IMR-90 (cell line): ENCODE results near the gene COPS9. TPM values are rescaled to one million over a fixed set of nuclear protein-coding genes. Genes with fewer than 3 reads are reported as not detected.

Source experiments
- ATAC-seq: fragments of 200-7000 bp; cut with Tn5 transposase; 2 replicates; pipeline ENCODE4 v1.9.1; 2020; ENCODE audit warnings: low read depth, mild to moderate bottlenecking, moderate library complexity
- BruUV-seq: library from RNA; stranded (reverse); fragments of 400-500 nt; replicated peaks from 2 replicates; lab custom pipeline; 2021; lab: Mats Ljungman, UMichigan
- CTCF ChIA-PET: fragments of 300-600 bp; formaldehyde crosslinking; extraction: SDS; loops from one replicate; lab custom pipeline; 2021; ENCODE audit warnings: antibody characterized with exemption; lab: Yijun Ruan, JAX
- POLR2A ChIA-PET: fragments of 300-600 bp; sonication (Branson Sonifier 250); formaldehyde crosslinking; loops from one replicate; lab custom pipeline; 2022; ENCODE audit warnings: antibody characterized with exemption; ENCODE audit not compliant: unreplicated experiment; lab: Charles Lee
- DNase-seq: peaks from one replicate; pipeline ENCODE4 v3.0.0; 2013
- H2AFZ ChIP-seq: replicated peaks from 2 replicates; pipeline ENCODE3; 2013; ENCODE audit warnings: low read length, mild to moderate bottlenecking; ENCODE audit not compliant: poor library complexity
- H2AK5ac ChIP-seq: 2 replicates; pipeline ENCODE4 v1.6.1; 2013; ENCODE audit warnings: low read depth, low read length, inconsistent platforms
- H2AK9ac ChIP-seq: replicated peaks from 2 replicates; pipeline ENCODE3; 2013; ENCODE audit warnings: mild to moderate bottlenecking, low read depth, low read length, moderate library complexity; ENCODE audit not compliant: poor library complexity
- H2BK120ac ChIP-seq: 2 replicates; pipeline ENCODE4 v1.6.1; 2013; ENCODE audit warnings: low read depth, low read length, inconsistent platforms
- H2BK15ac ChIP-seq: 3 replicates; pipeline ENCODE4 v1.6.1; 2013; ENCODE audit warnings: low read depth, low read length, inconsistent platforms
- H2BK20ac ChIP-seq: 2 replicates; pipeline ENCODE4 v1.6.1; 2013; ENCODE audit warnings: low read depth, mild to moderate bottlenecking, inconsistent platforms, low read length, moderate library complexity
- H2BK5ac ChIP-seq: 2 replicates; pipeline ENCODE4 v1.6.1; 2013; ENCODE audit warnings: mild to moderate bottlenecking, low read depth, low read length, inconsistent platforms; ENCODE audit not compliant: poor library complexity, severe bottlenecking
- H3K14ac ChIP-seq: replicated peaks from 2 replicates; pipeline ENCODE4 v1.6.1; 2013; ENCODE audit warnings: low read depth, low read length, inconsistent platforms
- H3K18ac ChIP-seq: 2 replicates; pipeline ENCODE4 v1.6.1; 2013; ENCODE audit warnings: low read depth, low read length, control low read depth
- H3K23ac ChIP-seq: 2 replicates; pipeline ENCODE4 v1.6.1; 2013; ENCODE audit warnings: low read depth, low read length, inconsistent platforms
- H3K27ac ChIP-seq: 2 replicates; pipeline ENCODE4 v1.5.1; 2013; ENCODE audit warnings: mild to moderate bottlenecking, control low read depth, low read length; ENCODE audit not compliant: insufficient read depth
- H3K27me3 ChIP-seq: 2 replicates; pipeline ENCODE4 v1.6.1; 2013; ENCODE audit warnings: low read length; ENCODE audit not compliant: control insufficient read depth, insufficient read depth
- H3K36me3 ChIP-seq: 2 replicates; pipeline ENCODE4 v1.6.1; 2013; ENCODE audit warnings: low read length, mixed read lengths; ENCODE audit not compliant: control insufficient read depth, insufficient read depth
- H3K4ac ChIP-seq: 2 replicates; pipeline ENCODE4 v1.6.1; 2013; ENCODE audit warnings: low read depth, low read length, inconsistent platforms
- H3K4me1 ChIP-seq: 2 replicates; pipeline ENCODE4 v1.6.1; 2013; ENCODE audit warnings: low read length, mixed read lengths; ENCODE audit not compliant: control insufficient read depth, insufficient read depth
- H3K4me2 ChIP-seq: 2 replicates; pipeline ENCODE4 v1.6.1; 2013; ENCODE audit warnings: low read depth, mild to moderate bottlenecking, control low read depth, low read length, moderate library complexity
- H3K4me3 ChIP-seq: 2 replicates; pipeline ENCODE4 v1.5.1; 2013; ENCODE audit warnings: low read depth, mild to moderate bottlenecking, control low read depth, low read length, moderate library complexity; ENCODE audit not compliant: insufficient read depth
- H3K56ac ChIP-seq: 2 replicates; pipeline ENCODE4 v1.6.1; 2013; ENCODE audit warnings: low read length, inconsistent platforms; ENCODE audit not compliant: insufficient read depth; ENCODE audit errors: extremely low read depth
- H3K79me1 ChIP-seq, 2 experiments: 2 replicates each; pipeline ENCODE4 v1.6.1; 2013; ENCODE audit warnings: low read length in 2 of 2, inconsistent platforms in 1 of 2, low read depth in 1 of 2
- H3K9ac ChIP-seq: 2 replicates; pipeline ENCODE4 v1.6.1; 2013; ENCODE audit warnings: low read depth, low read length, control low read depth
- H3K9me1 ChIP-seq: 2 replicates; pipeline ENCODE4 v1.6.1; 2013; ENCODE audit warnings: low read length, inconsistent platforms; ENCODE audit not compliant: insufficient read depth
- H3K9me3 ChIP-seq: 2 replicates; pipeline ENCODE4 v1.6.1; 2013; ENCODE audit warnings: low read length; ENCODE audit not compliant: control insufficient read depth, insufficient read depth
- H4K20me1 ChIP-seq: 2 replicates; pipeline ENCODE4 v1.6.1; 2013; ENCODE audit warnings: low read length, inconsistent platforms; ENCODE audit not compliant: insufficient read depth
- H4K5ac ChIP-seq: 2 replicates; pipeline ENCODE4 v1.6.1; 2013; ENCODE audit warnings: mild to moderate bottlenecking, low read depth, low read length, control low read depth
- H4K8ac ChIP-seq, 2 experiments: 2 replicates each; pipeline ENCODE4 v1.6.1; 2013; ENCODE audit warnings: low read depth in 2 of 2, low read length in 2 of 2, control low read depth in 1 of 2, inconsistent platforms in 1 of 2
- H4K91ac ChIP-seq: 2 replicates; pipeline ENCODE4 v1.6.1; 2013; ENCODE audit warnings: low read depth, low read length, inconsistent platforms; ENCODE audit not compliant: insufficient read depth
- BHLHE40 ChIP-seq: fragments of 150-350 bp; IDR thresholded peaks from 2 replicates; pipeline ENCODE4 v1.6.1; 2016; ENCODE audit warnings: mild to moderate bottlenecking, low read depth, low read length
- CEBPB ChIP-seq: IDR thresholded peaks from 2 replicates; pipeline ENCODE4 v1.6.1; 2012; ENCODE audit warnings: low read depth, low read length, improper control_type of control experiment
- CHD1 ChIP-seq: IDR thresholded peaks from 2 replicates; pipeline ENCODE4 v1.6.1; 2012; ENCODE audit warnings: low read depth, low read length, improper control_type of control experiment
- CTCF ChIP-seq: conservative IDR thresholded peaks from 2 replicates; pipeline ENCODE4 v1.5.1; 2012; ENCODE audit warnings: mild to moderate bottlenecking, low read depth, low read length, improper control_type of control experiment
- ELK1 ChIP-seq: fragments of 150-350 bp; IDR thresholded peaks from 2 replicates; pipeline ENCODE4 v1.6.1; 2016; ENCODE audit warnings: low read depth, mild to moderate bottlenecking, low read length, moderate library complexity, borderline replicate concordance
- FOS ChIP-seq: fragments of 150-350 bp; IDR thresholded peaks from 2 replicates; pipeline ENCODE4 v1.6.1; 2016; ENCODE audit warnings: low read depth, low read length
- MAFK ChIP-seq: IDR thresholded peaks from 2 replicates; pipeline ENCODE4 v1.6.1; 2012; ENCODE audit warnings: low read depth, low read length, improper control_type of control experiment
- MAZ ChIP-seq: IDR thresholded peaks from 2 replicates; pipeline ENCODE4 v1.6.1; 2012; ENCODE audit warnings: low read depth, mild to moderate bottlenecking, low read length, improper control_type of control experiment, moderate library complexity, borderline replicate concordance
- MXI1 ChIP-seq: IDR thresholded peaks from 2 replicates; pipeline ENCODE4 v1.6.1; 2012; ENCODE audit warnings: low read depth, mild to moderate bottlenecking, low read length, moderate library complexity, borderline replicate concordance
- NFE2L2 ChIP-seq: fragments of 150-350 bp; IDR thresholded peaks from 2 replicates; pipeline ENCODE4 v1.6.1; 2016; ENCODE audit warnings: low read depth, mild to moderate bottlenecking, low read length
- POLR2A ChIP-seq: IDR thresholded peaks from 2 replicates; pipeline ENCODE4 v1.6.1; 2012; ENCODE audit warnings: mild to moderate bottlenecking, low read depth, low read length
- RAD21 ChIP-seq: IDR thresholded peaks from 2 replicates; pipeline ENCODE4 v1.6.1; 2012; ENCODE audit warnings: low read length, improper control_type of control experiment
- RCOR1 ChIP-seq: IDR thresholded peaks from 2 replicates; pipeline ENCODE4 v1.6.1; 2012; ENCODE audit warnings: mild to moderate bottlenecking, low read length, improper control_type of control experiment; ENCODE audit not compliant: insufficient replicate concordance
- RFX5 ChIP-seq: IDR thresholded peaks from 2 replicates; pipeline ENCODE4 v1.8.0; 2012; ENCODE audit warnings: low read depth, mild to moderate bottlenecking, low read length, moderate library complexity
- SMC3 ChIP-seq: fragments of 150-350 bp; IDR thresholded peaks from 2 replicates; pipeline ENCODE4 v1.6.1; 2016; ENCODE audit warnings: low read depth, mild to moderate bottlenecking, antibody characterized with exemption, low read length, moderate library complexity
- USF2 ChIP-seq: fragments of 150-350 bp; IDR thresholded peaks from 2 replicates; pipeline ENCODE4 v1.6.1; 2017; ENCODE audit warnings: mild to moderate bottlenecking, antibody characterized with exemption, low read length, low read depth
- WGBS, 2 experiments: methylation state at CpG; one replicate each; pipeline versions ENCODE4 v1.1.5 to v1.1.7; 2013; ENCODE audit warnings: missing lambda C conversion rate in 2 of 2; ENCODE audit not compliant: insufficient read length in 1 of 2; ENCODE audit errors: extremely low coverage in 2 of 2; 5-methylcytosine and 5-hydroxymethylcytosine counted together
- dilution Hi-C: fragments of 300-500 bp; cut with HindIII; formaldehyde crosslinking; loops from one replicate; pipeline ENCODE4 v1.14.3; 2018; ENCODE audit warnings: low sequenced_read_pairs; ENCODE audit not compliant: unreplicated experiment
- in situ Hi-C: fragments of 300-500 bp; cut with MboI; formaldehyde crosslinking; loops from 3 replicates; pipeline ENCODE4 v1.14.3; 2019; ENCODE audit warnings: low sequenced_read_pairs, inconsistent platforms, mixed read lengths
- intact Hi-C: fragments of 100-400 bp; cut with micrococcal nuclease; formaldehyde crosslinking; loops from 2 replicates; pipeline ENCODE4 v1.10.0; 2022
- polyA plus RNA-seq, 3 experiments: library from polyadenylated mRNA; depleted of rRNA; stranded (reverse); fragments of >200 nt; gene quantifications; 2 replicates each; pipeline ENCODE4 v1.2.3, GENCODE V29; 2012; ENCODE audit warnings: low replicate concordance in 1 of 3
- total RNA-seq: library from RNA; depleted of rRNA; stranded (reverse); fragments of >200 nt; gene quantifications from 2 replicates; pipeline ENCODE4 v1.2.3, GENCODE V29; 2012

COPS9 gene
- total and polyA plus RNA-seq, 2 of the 4 experiments (the other 2 are of a cell fraction), result 85.9 to 309 TPM

GRCh38 chr2:240165034-240165433 is 28.9 kb upstream of the COPS9 start:
- Histone ChIP-seq H2BK5ac (no peak overlapping the region), H3K9me3 (no peaks in the 10 kb centered on the region), H3K9me1 (no peaks in the 10 kb centered on the region), H3K4me2 (no peak overlapping the region), H2AFZ (no peak overlapping the region), H3K27me3 (peaks cover 24% of the 10 kb centered on the region; the same call in 1 of the 2 replicates), H3K79me1 (no peaks in the 10 kb centered on the region), H3K56ac (no peak overlapping the region), H3K36me3 (no peaks in the 10 kb centered on the region), H4K91ac (no peak overlapping the region), H4K5ac (no peak overlapping the region), H3K9ac (no peak overlapping the region), H2AK9ac (no peak overlapping the region), H4K20me1 (no peaks in the 10 kb centered on the region), H3K27ac (no peak overlapping the region), H2BK120ac (no peak overlapping the region), H3K14ac (no peak overlapping the region), H3K4ac (no peak overlapping the region), H2BK20ac (no peak overlapping the region), H3K23ac (no peak overlapping the region), H3K4me1 (no peaks in the 10 kb centered on the region; the same call in 1 of the 2 replicates), H3K18ac (no peak overlapping the region), H2BK15ac (no peak overlapping the region), H4K8ac (no peak overlapping the region), H3K4me3 (no peak overlapping the region), H2AK5ac (no peak overlapping the region)
- TF ChIP-seq USF2 (no peak), RCOR1 (no peak), FOS (no peak), ELK1 (no peak), NFE2L2 (no peak), RAD21 (no peak), MAZ (no peak), BHLHE40 (no peak), RFX5 (no peak), CEBPB (no peak), CTCF (no peak), SMC3 (no peak), MXI1 (no peak), CHD1 (no peak), POLR2A (no peak), MAFK (no peak)
- dilution Hi-C loops (no loop called here), intact Hi-C loops (no loop called here), in situ Hi-C loops (no loop called here)
- CTCF ChIA-PET, result no interaction called here
- ATAC-seq (no peak), DNase-seq (no peak)
- BruUV-seq, result no TSS peak
- 90% methylated on average over 2 of the region's 10 CpGs; no CpG with 5 or more reads in 1 of the 2 experiments for WGBS, 2 experiments
- POLR2A ChIA-PET, result no interaction called here
